NB4 (cell line): ENCODE results near the gene CLSTN2.

Experiments used
- MYC ChIP-seq: IDR thresholded peaks from 2 replicates; pipeline ENCODE4 v1.6.1; 2011; ENCODE audit warnings: low read depth, low read length
- POLR2A ChIP-seq: IDR thresholded peaks from 2 replicates; pipeline ENCODE4 v1.6.1; 2011; ENCODE audit warnings: mild to moderate bottlenecking; ENCODE audit not compliant: insufficient read length; ENCODE audit errors: extremely low read depth
- TF ChIP-seq, protein P1 (sequence below): IDR thresholded peaks from one replicate; pipeline ENCODE4 v1.5.1; 2012; ENCODE audit warnings: low read depth, low read length
- TF ChIP-seq, protein P2 (sequence below): IDR thresholded peaks from 2 replicates; pipeline ENCODE4 v1.6.1; 2011; ENCODE audit warnings: low read depth, low read length

DNA sequence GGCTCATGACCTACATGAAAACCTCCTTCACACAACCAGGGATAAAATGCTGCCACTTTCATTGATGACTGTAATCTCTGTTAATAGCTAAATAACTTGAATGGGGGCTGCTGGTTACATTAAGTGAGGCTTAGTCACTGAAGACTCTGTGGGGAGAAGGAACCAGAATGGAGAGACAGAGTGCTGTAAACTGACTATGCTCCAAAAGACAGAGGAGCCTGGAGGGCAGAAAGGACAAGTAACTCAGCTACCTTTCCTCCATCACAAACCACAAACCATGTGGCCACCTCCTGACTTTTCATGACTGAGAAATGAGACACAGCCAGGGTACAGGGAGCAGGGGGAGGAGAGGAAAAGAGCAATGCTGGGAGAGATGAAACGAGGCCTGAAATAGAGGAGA is 645.8 kb downstream of the CLSTN2 start:
- TF ChIP-seq, protein P1, sequence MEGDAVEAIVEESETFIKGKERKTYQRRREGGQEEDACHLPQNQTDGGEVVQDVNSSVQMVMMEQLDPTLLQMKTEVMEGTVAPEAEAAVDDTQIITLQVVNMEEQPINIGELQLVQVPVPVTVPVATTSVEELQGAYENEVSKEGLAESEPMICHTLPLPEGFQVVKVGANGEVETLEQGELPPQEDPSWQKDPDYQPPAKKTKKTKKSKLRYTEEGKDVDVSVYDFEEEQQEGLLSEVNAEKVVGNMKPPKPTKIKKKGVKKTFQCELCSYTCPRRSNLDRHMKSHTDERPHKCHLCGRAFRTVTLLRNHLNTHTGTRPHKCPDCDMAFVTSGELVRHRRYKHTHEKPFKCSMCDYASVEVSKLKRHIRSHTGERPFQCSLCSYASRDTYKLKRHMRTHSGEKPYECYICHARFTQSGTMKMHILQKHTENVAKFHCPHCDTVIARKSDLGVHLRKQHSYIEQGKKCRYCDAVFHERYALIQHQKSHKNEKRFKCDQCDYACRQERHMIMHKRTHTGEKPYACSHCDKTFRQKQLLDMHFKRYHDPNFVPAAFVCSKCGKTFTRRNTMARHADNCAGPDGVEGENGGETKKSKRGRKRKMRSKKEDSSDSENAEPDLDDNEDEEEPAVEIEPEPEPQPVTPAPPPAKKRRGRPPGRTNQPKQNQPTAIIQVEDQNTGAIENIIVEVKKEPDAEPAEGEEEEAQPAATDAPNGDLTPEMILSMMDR: no peak
- TF ChIP-seq POLR2A: no peak
- TF ChIP-seq MYC: no peak
- TF ChIP-seq, protein P2, sequence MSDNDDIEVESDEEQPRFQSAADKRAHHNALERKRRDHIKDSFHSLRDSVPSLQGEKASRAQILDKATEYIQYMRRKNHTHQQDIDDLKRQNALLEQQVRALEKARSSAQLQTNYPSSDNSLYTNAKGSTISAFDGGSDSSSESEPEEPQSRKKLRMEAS: no peak
